Panc1 (cell line): ENCODE data around the gene PIH1D1. TPM values are rescaled to one million over a fixed set of nuclear protein-coding genes. Genes with fewer than 3 reads are reported as not detected.
"Not testable (repeated sequence)": the region's sequence is repeated elsewhere in the genome, so short reads cannot be mapped to it uniquely, and the experiment has no call there.

Source experiments
- ATAC-seq: fragments of 200-7000 bp; cut with Tn5 transposase; 2 replicates; pipeline ENCODE4 v1.9.1; 2020; ENCODE audit warnings: mild to moderate bottlenecking, moderate library complexity
- BruUV-seq: library from RNA; stranded (reverse); fragments of 400-500 nt; replicated peaks from 2 replicates; lab custom pipeline; 2021; lab: Mats Ljungman, UMichigan
- CTCF ChIA-PET: fragments of 300-600 bp; sonication (Branson Sonifier 250); formaldehyde crosslinking; loops from one replicate; lab custom pipeline; 2022; ENCODE audit warnings: antibody characterized with exemption; lab: Charles Lee
- POLR2A ChIA-PET: fragments of 300-600 bp; sonication (Branson Sonifier 250); formaldehyde crosslinking; loops from one replicate; lab custom pipeline; 2022; ENCODE audit warnings: antibody characterized with exemption; lab: Charles Lee
- DNase-seq: peaks from one replicate; pipeline ENCODE4 v3.0.0-alpha.2; 2010; ENCODE audit warnings: low read depth, low spot score
- H3K27ac ChIP-seq: 2 replicates; pipeline ENCODE4 v1.5.1; 2011; ENCODE audit warnings: mild to moderate bottlenecking, low read length, inconsistent platforms
- H3K27me3 ChIP-seq: fragments of 200-500 bp; sonication (Bioruptor generic); 2 replicates; pipeline ENCODE4 v1.6.0; 2014; ENCODE audit warnings: low read length, inconsistent platforms; ENCODE audit not compliant: control insufficient read depth, insufficient read depth
- H3K36me3 ChIP-seq: fragments of 200-500 bp; sonication (Bioruptor generic); 2 replicates; pipeline ENCODE4 v1.5.1; 2014; ENCODE audit warnings: inconsistent platforms, mild to moderate bottlenecking, low read length, moderate library complexity; ENCODE audit not compliant: control insufficient read depth, insufficient read depth
- H3K4me1 ChIP-seq: 2 replicates; pipeline ENCODE4 v1.5.1; 2011; ENCODE audit warnings: inconsistent platforms, mild to moderate bottlenecking, low read length, moderate library complexity; ENCODE audit not compliant: control insufficient read depth, insufficient read depth
- H3K4me3 ChIP-seq, 2 experiments: 2 replicates each; pipeline ENCODE4 v1.5.1; 2011 to 2012; ENCODE audit warnings: low read depth in 2 of 2, low read length in 2 of 2, mild to moderate bottlenecking in 2 of 2, inconsistent platforms in 1 of 2, moderate library complexity in 1 of 2
- H3K9me3 ChIP-seq: fragments of 200-500 bp; sonication (Bioruptor generic); 2 replicates; pipeline ENCODE4 v1.5.1; 2014; ENCODE audit warnings: low read depth, mild to moderate bottlenecking, inconsistent platforms, low read length, moderate library complexity; ENCODE audit not compliant: control insufficient read depth, insufficient read depth
- POLR2AphosphoS5 ChIP-seq: IDR thresholded peaks from 2 replicates; pipeline ENCODE4 v1.6.1; 2012; ENCODE audit warnings: mild to moderate bottlenecking, low read depth, low read length, moderate library complexity
- SIN3A ChIP-seq: IDR thresholded peaks from 2 replicates; pipeline ENCODE4 v1.6.1; 2012; ENCODE audit warnings: low read depth, mild to moderate bottlenecking, low read length, moderate library complexity, borderline replicate concordance; ENCODE audit not compliant: insufficient read depth
- TCF7L2 ChIP-seq: IDR thresholded peaks from 2 replicates; pipeline ENCODE4 v1.6.1; 2011; ENCODE audit warnings: mild to moderate bottlenecking, low read depth, low read length, inconsistent platforms
- in situ Hi-C: cut with HindIII; loops from 2 replicates; pipeline ENCODE4 v1.10.0; 2016; ENCODE audit warnings: low sequenced_read_pairs, low pct_unique_long_range_greater_than_20kb
- intact Hi-C: fragments of 100-400 bp; cut with micrococcal nuclease; formaldehyde crosslinking; loops from one replicate; pipeline ENCODE4 v1.10.0; 2022; ENCODE audit not compliant: unreplicated experiment
- total RNA-seq: library from RNA; stranded (reverse); gene quantifications from one replicate; pipeline ENCODE4 v1.2.1, GENCODE V29; 2021; ENCODE audit not compliant: unreplicated experiment
- TF ChIP-seq, protein P1 (sequence below): fragments of 450-650 bp; IDR thresholded peaks from 2 replicates; pipeline ENCODE4 v1.5.1; 2017; ENCODE audit warnings: mild to moderate bottlenecking
- TF ChIP-seq, protein P2 (sequence below), 2 experiments: IDR thresholded peaks; 2 replicates each; pipeline ENCODE4 v1.6.1; 2011 to 2012; ENCODE audit warnings: low read depth in 2 of 2, control low read depth in 1 of 2, low read length in 1 of 2, mild to moderate bottlenecking in 1 of 2, moderate library complexity in 1 of 2; ENCODE audit not compliant: insufficient read depth in 1 of 2

The PIH1D1 gene
- total RNA-seq, 1 experiment from 2014 or later, result 78.5 TPM

DNA sequence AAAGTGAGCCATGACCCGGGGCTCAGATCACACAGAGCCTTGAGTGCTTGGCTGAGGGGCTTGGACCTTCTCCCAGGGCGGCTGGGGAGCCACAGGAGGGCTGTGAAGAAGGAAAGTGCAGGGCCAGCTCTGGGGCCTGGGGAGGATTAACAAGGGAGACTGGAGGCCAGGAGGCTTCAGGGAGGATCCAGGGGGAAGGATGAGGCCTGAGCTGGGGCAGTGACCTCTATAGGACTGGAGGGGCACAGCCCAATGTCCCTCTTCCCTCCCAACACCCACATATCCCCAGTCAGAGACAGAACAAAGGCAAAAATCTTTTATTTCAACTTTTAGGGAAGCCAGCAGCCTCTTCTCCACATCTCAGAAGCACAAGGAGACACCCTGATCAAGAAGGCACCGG, 5.6 kb downstream of the PIH1D1 start:
- TF ChIP-seq, protein P1, sequence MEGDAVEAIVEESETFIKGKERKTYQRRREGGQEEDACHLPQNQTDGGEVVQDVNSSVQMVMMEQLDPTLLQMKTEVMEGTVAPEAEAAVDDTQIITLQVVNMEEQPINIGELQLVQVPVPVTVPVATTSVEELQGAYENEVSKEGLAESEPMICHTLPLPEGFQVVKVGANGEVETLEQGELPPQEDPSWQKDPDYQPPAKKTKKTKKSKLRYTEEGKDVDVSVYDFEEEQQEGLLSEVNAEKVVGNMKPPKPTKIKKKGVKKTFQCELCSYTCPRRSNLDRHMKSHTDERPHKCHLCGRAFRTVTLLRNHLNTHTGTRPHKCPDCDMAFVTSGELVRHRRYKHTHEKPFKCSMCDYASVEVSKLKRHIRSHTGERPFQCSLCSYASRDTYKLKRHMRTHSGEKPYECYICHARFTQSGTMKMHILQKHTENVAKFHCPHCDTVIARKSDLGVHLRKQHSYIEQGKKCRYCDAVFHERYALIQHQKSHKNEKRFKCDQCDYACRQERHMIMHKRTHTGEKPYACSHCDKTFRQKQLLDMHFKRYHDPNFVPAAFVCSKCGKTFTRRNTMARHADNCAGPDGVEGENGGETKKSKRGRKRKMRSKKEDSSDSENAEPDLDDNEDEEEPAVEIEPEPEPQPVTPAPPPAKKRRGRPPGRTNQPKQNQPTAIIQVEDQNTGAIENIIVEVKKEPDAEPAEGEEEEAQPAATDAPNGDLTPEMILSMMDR, result no peak
- TF ChIP-seq TCF7L2 (no peak), POLR2AphosphoS5 (no peak), SIN3A (no peak)
- TF ChIP-seq, protein P2, sequence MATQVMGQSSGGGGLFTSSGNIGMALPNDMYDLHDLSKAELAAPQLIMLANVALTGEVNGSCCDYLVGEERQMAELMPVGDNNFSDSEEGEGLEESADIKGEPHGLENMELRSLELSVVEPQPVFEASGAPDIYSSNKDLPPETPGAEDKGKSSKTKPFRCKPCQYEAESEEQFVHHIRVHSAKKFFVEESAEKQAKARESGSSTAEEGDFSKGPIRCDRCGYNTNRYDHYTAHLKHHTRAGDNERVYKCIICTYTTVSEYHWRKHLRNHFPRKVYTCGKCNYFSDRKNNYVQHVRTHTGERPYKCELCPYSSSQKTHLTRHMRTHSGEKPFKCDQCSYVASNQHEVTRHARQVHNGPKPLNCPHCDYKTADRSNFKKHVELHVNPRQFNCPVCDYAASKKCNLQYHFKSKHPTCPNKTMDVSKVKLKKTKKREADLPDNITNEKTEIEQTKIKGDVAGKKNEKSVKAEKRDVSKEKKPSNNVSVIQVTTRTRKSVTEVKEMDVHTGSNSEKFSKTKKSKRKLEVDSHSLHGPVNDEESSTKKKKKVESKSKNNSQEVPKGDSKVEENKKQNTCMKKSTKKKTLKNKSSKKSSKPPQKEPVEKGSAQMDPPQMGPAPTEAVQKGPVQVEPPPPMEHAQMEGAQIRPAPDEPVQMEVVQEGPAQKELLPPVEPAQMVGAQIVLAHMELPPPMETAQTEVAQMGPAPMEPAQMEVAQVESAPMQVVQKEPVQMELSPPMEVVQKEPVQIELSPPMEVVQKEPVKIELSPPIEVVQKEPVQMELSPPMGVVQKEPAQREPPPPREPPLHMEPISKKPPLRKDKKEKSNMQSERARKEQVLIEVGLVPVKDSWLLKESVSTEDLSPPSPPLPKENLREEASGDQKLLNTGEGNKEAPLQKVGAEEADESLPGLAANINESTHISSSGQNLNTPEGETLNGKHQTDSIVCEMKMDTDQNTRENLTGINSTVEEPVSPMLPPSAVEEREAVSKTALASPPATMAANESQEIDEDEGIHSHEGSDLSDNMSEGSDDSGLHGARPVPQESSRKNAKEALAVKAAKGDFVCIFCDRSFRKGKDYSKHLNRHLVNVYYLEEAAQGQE (IDR thresholded peaks at IDR 0.05; ENCODE audit: insufficient read depth in 1 of 2, low read depth in 2 of 2, low read length in 1 of 2), result no peak
- Histone ChIP-seq H3K36me3 (no peaks in the 10 kb centered on the region), H3K27ac (no peak overlapping the region), H3K4me1 (no peaks in the 10 kb centered on the region), H3K9me3 (no peaks in the 10 kb centered on the region), H3K4me3 (no peak overlapping the region), H3K27me3 (no peaks in the 10 kb centered on the region; the same call in 1 of the 2 replicates)
- BruUV-seq, result no TSS peak
- intact Hi-C loops (no loop called here), in situ Hi-C loops (no loop called here)
- ATAC-seq (no peak), DNase-seq (no peak)
- POLR2A ChIA-PET, result no interaction called here
- CTCF ChIA-PET, result interaction anchor here (0.7 kb wide), 1 partner anchor 90 kb away, joined by 3 read pairs; no protein-coding TSS in a partner anchor

DNA sequence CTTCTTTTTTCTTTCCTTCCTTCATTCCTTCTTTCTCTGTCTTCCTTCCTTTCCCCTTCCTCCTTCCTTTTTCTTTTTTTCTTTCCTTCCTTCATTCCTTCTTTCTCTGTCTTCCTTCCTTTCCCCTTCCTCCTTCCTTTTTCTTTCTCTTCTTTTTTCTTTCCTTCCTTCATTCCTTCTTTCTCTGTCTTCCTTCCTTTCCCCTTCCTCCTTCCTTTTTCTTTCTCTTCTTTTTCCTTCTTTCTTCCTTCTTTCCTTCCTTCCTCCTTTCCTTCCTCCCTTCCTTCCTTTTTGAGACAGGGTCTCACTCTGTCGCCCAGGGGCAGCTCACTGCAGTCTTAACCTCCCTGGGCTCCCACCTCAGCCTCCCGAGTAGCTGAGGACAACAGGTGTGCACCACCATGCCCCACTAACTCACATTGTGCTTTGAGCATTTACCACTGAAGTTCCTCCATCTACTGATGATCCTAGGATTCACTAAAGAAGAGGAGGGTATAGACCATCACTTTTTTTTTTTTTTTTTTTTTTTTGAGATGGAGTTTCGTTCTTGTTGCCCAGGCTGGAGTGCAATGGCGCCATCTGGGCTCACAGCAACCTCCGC, 7.4 kb downstream of the PIH1D1 start:
- BruUV-seq, DNase-seq, in situ Hi-C loops, H3K4me1 ChIP-seq, H3K4me3 ChIP-seq, H3K36me3 ChIP-seq, POLR2A ChIA-PET, ATAC-seq, H3K27me3 ChIP-seq, H3K9me3 ChIP-seq, H3K27ac ChIP-seq: not testable (repeated sequence)
- CTCF ChIA-PET, result interaction anchor here (0.6 to 0.7 kb wide), 3 partner anchors 69 to 435 kb away, joined by 3 to 10 read pairs (median 8); no protein-coding TSS in a partner anchor
- intact Hi-C loops, result loop anchor here (5.0 kb wide), 1 partner anchor 52 kb away; no protein-coding TSS in a partner anchor
